Loucy (cell line): ENCODE measurements around the gene SMG9.

ENCODE experiments used
- H2AFZ ChIP-seq: fragments of 200-600 bp; sonication (generic); 2 replicates; pipeline ENCODE4 v1.6.0; 2016; ENCODE audit warnings: antibody characterized with exemption, mild to moderate bottlenecking, low read length, moderate library complexity
- H3F3A ChIP-seq: fragments of 200-600 bp; 2 replicates; pipeline ENCODE4 v1.6.0; 2016; ENCODE audit warnings: antibody characterized with exemption, low read depth, mild to moderate bottlenecking
- H3K27me3 ChIP-seq: fragments of 200-600 bp; sonication (generic); 2 replicates; pipeline ENCODE4 v1.6.1; 2014; ENCODE audit warnings: low read length, mild to moderate bottlenecking; ENCODE audit not compliant: insufficient read depth, poor library complexity, severe bottlenecking
- H3K36me3 ChIP-seq: fragments of 200-600 bp; sonication (generic); 2 replicates; pipeline ENCODE4 v1.6.1; 2016; ENCODE audit warnings: low read length; ENCODE audit not compliant: insufficient read depth
- H3K4me1 ChIP-seq: fragments of 200-600 bp; sonication (generic); 2 replicates; pipeline ENCODE4 v1.5.1; 2014; ENCODE audit warnings: low read length, mild to moderate bottlenecking; ENCODE audit not compliant: insufficient read depth, poor library complexity, severe bottlenecking
- H3K4me2 ChIP-seq: fragments of 200-600 bp; sonication (generic); 2 replicates; pipeline ENCODE4 v1.6.0; 2014; ENCODE audit warnings: antibody characterized with exemption, low read length, low read depth, mild to moderate bottlenecking; ENCODE audit not compliant: poor library complexity, severe bottlenecking
- H3K4me3 ChIP-seq: fragments of 200-600 bp; sonication (generic); 2 replicates; pipeline ENCODE4 v1.5.1; 2014; ENCODE audit warnings: low read length, mild to moderate bottlenecking, mixed read lengths; ENCODE audit not compliant: poor library complexity, severe bottlenecking
- H3K79me2 ChIP-seq: fragments of 200-600 bp; sonication (generic); 2 replicates; pipeline ENCODE4 v1.6.1; 2014; ENCODE audit warnings: low read length; ENCODE audit not compliant: insufficient read depth
- H3K9ac ChIP-seq: fragments of 200-600 bp; sonication (generic); 2 replicates; pipeline ENCODE4 v1.6.0; 2014; ENCODE audit warnings: mild to moderate bottlenecking, low read depth, low read length, moderate library complexity; ENCODE audit not compliant: poor library complexity, severe bottlenecking
- H3K9me2 ChIP-seq: fragments of 200-600 bp; sonication (generic); replicated peaks from 2 replicates; pipeline ENCODE4 v1.6.1; 2016; ENCODE audit warnings: low read depth, low read length, mixed read lengths
- H3K9me3 ChIP-seq: fragments of 200-600 bp; sonication (generic); 2 replicates; pipeline ENCODE4 v1.6.1; 2014; ENCODE audit warnings: mild to moderate bottlenecking, antibody characterized with exemption, low read length, low read depth; ENCODE audit not compliant: insufficient read depth
- H4K20me1 ChIP-seq: fragments of 200-600 bp; sonication (generic); 2 replicates; pipeline ENCODE4 v1.6.0; 2014; ENCODE audit warnings: antibody characterized with exemption, low read length, mild to moderate bottlenecking; ENCODE audit not compliant: insufficient read depth, poor library complexity, severe bottlenecking
- CTCF ChIP-seq: fragments of 200-600 bp; sonication (generic); conservative IDR thresholded peaks from 2 replicates; pipeline ENCODE4 v1.5.1; 2014; ENCODE audit warnings: mild to moderate bottlenecking, antibody characterized with exemption, low read length
- EZH2phosphoT487 ChIP-seq: fragments of 200-600 bp; IDR thresholded peaks from 2 replicates; pipeline ENCODE4 v1.6.1; 2018; ENCODE audit warnings: antibody characterized with exemption, mild to moderate bottlenecking, moderate library complexity, borderline replicate concordance

Gene SMG9

GRCh38 chr19:43799502-43800142 is 44.9 kb upstream of the SMG9 start:
- Histone ChIP-seq H3K9ac (no peak overlapping the region), H3K9me2 (no peaks in the 10 kb centered on the region), H3F3A (no peaks in the 10 kb centered on the region), H3K4me1 (no peaks in the 10 kb centered on the region), H3K36me3 (no peaks in the 10 kb centered on the region), H3K9me3 (no peaks in the 10 kb centered on the region), H3K79me2 (no peaks in the 10 kb centered on the region), H3K4me3 (no peak overlapping the region), H4K20me1 (no peaks in the 10 kb centered on the region), H3K4me2 (no peak overlapping the region), H2AFZ (no peak overlapping the region), H3K27me3 (no peaks in the 10 kb centered on the region)
- TF ChIP-seq EZH2phosphoT487 (no peak), CTCF (no peak)

GRCh38 chr19:43798546-43799409 is 44.0 kb upstream of the SMG9 start:
- Histone ChIP-seq H3K27me3 (no peaks in the 10 kb centered on the region), H3K4me2 (no peak overlapping the region), H3K4me3 (no peak overlapping the region), H3F3A (no peaks in the 10 kb centered on the region), H4K20me1 (no peaks in the 10 kb centered on the region), H3K79me2 (no peaks in the 10 kb centered on the region), H3K4me1 (no peaks in the 10 kb centered on the region), H2AFZ (no peak overlapping the region), H3K9me2 (no peaks in the 10 kb centered on the region), H3K9me3 (no peaks in the 10 kb centered on the region), H3K36me3 (no peaks in the 10 kb centered on the region), H3K9ac (no peak overlapping the region)
- no peak for TF ChIP-seq EZH2phosphoT487
- no peak for TF ChIP-seq CTCF

GRCh38 chr19:43798026-43798545 is 43.3 kb upstream of the SMG9 start:
- Histone ChIP-seq H3K4me2 (no peak overlapping the region), H4K20me1 (no peaks in the 10 kb centered on the region), H2AFZ (no peak overlapping the region), H3K4me1 (no peaks in the 10 kb centered on the region), H3K79me2 (no peaks in the 10 kb centered on the region), H3K9me3 (no peaks in the 10 kb centered on the region), H3K4me3 (no peak overlapping the region), H3K36me3 (no peaks in the 10 kb centered on the region), H3K27me3 (no peaks in the 10 kb centered on the region), H3K9me2 (no peaks in the 10 kb centered on the region), H3F3A (no peaks in the 10 kb centered on the region), H3K9ac (no peak overlapping the region)
- no peak for TF ChIP-seq EZH2phosphoT487
- TF ChIP-seq CTCF = no peak
